ENCODE measurements around the gene EVPL. TPM values are rescaled to one million over a fixed set of nuclear protein-coding genes. Genes with fewer than 3 reads are reported as not detected.

The EVPL gene
- polyA plus RNA-seq, 3 donors: not detected

DNA sequence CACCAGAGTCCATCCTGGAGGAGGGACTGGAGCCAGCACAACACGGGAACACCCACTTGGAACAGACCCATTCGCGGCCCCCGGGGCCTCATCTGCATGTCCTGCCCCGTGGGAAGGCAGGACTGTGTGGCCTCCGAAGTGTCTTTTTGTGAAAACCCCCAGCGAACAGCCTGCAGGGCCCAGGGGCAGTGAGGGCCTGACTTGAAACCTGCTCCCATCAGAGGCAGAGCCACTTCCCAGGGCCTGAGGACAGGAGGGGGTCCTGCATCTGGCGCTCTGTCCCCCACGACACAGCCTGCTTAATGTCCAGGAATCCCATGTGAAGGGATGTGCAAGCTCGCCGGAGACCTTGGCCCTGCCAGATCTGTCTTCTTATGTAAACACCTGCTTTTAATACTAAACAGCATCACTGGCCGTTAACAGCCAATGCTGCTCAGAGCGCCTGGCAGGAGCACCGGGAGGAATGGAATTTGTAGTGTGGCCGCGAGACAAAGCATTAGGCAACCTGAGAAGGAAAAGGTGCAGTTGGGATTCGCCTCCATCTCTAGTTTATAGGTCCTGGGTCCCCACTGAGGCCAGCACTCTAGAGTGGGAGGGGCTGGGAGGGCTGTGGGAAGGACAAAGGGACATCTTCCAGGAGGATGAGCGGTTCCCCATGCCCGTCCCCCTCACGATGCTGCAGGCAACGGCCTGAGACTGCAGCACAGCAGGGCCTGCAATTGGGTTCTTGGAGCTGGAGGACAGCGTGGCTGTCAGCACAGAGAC lies 9.6 kb upstream of the EVPL start:
- no peaks in the 10 kb centered on the region for H3K4me1 Mint-ChIP-seq
- H3K27me3 ChIP-seq (ENCODE audit: control insufficient read depth in 2 of 2, insufficient read depth in 2 of 2, low read length in 2 of 2): no peaks in the 10 kb centered on the region
- no peak overlapping the region for H3K27ac ChIP-seq (ENCODE audit: low read depth in 1 of 2, low read length in 2 of 2)
- H3K9me3 ChIP-seq (replicated peaks in 1 of 2; ENCODE audit: control insufficient read depth in 1 of 2, insufficient read depth in 1 of 2, low read length in 2 of 2): no peaks in the 10 kb centered on the region
- no peak overlapping the region for H3K9ac ChIP-seq (ENCODE audit: insufficient read depth, low read length, poor library complexity, severe bottlenecking)
- H3K27ac Mint-ChIP-seq: peak overlapping the region in 1 of 7 donors; percentile 54
- 92% methylated on average over 22 of the region's 22 CpGs for WGBS (ENCODE audit: insufficient coverage)
- TF ChIP-seq, protein P1, sequence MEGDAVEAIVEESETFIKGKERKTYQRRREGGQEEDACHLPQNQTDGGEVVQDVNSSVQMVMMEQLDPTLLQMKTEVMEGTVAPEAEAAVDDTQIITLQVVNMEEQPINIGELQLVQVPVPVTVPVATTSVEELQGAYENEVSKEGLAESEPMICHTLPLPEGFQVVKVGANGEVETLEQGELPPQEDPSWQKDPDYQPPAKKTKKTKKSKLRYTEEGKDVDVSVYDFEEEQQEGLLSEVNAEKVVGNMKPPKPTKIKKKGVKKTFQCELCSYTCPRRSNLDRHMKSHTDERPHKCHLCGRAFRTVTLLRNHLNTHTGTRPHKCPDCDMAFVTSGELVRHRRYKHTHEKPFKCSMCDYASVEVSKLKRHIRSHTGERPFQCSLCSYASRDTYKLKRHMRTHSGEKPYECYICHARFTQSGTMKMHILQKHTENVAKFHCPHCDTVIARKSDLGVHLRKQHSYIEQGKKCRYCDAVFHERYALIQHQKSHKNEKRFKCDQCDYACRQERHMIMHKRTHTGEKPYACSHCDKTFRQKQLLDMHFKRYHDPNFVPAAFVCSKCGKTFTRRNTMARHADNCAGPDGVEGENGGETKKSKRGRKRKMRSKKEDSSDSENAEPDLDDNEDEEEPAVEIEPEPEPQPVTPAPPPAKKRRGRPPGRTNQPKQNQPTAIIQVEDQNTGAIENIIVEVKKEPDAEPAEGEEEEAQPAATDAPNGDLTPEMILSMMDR (IDR thresholded peaks at IDR 0.05): no peak
- no peak overlapping the region for H2AFZ ChIP-seq (ENCODE audit: insufficient read depth, low read depth, low read length, poor library complexity, severe bottlenecking)
- H3K4me2 ChIP-seq (replicated peaks; ENCODE audit: extremely low read depth, low read length, poor library complexity, severe bottlenecking): no peak overlapping the region
- H3K36me3 Mint-ChIP-seq: peaks cover 40 to 46% of the 10 kb centered on the region in 2 donors
- no peaks in the 10 kb centered on the region for H4K20me1 ChIP-seq (ENCODE audit: insufficient read depth, low read length)
- no peaks in the 10 kb centered on the region for H3K9me3 Mint-ChIP-seq
- peaks cover 35 to 41% of the 10 kb centered on the region in 2 donors for H3K36me3 ChIP-seq (replicated peaks in 1 of 2; ENCODE audit: control insufficient read depth in 1 of 2, insufficient read depth in 2 of 2, low read length in 2 of 2)
- peaks cover 0 to 4% (median 2%) of the 10 kb centered on the region in 3 donors for H3K27me3 Mint-ChIP-seq (ENCODE audit: low read depth in 3 of 3)
- no peak for DNase-seq
- intact Hi-C loops (cut with micrococcal nuclease): no loop called here
- H3K79me2 ChIP-seq (ENCODE audit: insufficient read depth, low read length): no peaks in the 10 kb centered on the region
- H3K4me3 Mint-ChIP-seq: no peak overlapping the region
- H3K4me1 ChIP-seq (ENCODE audit: control insufficient read depth in 1 of 2, insufficient read depth in 2 of 2, low read length in 2 of 2): no peaks in the 10 kb centered on the region
- no peak overlapping the region for H3K4me3 ChIP-seq (replicated peaks in 1 of 3; ENCODE audit: low read depth in 2 of 3, low read length in 3 of 3)

DNA sequence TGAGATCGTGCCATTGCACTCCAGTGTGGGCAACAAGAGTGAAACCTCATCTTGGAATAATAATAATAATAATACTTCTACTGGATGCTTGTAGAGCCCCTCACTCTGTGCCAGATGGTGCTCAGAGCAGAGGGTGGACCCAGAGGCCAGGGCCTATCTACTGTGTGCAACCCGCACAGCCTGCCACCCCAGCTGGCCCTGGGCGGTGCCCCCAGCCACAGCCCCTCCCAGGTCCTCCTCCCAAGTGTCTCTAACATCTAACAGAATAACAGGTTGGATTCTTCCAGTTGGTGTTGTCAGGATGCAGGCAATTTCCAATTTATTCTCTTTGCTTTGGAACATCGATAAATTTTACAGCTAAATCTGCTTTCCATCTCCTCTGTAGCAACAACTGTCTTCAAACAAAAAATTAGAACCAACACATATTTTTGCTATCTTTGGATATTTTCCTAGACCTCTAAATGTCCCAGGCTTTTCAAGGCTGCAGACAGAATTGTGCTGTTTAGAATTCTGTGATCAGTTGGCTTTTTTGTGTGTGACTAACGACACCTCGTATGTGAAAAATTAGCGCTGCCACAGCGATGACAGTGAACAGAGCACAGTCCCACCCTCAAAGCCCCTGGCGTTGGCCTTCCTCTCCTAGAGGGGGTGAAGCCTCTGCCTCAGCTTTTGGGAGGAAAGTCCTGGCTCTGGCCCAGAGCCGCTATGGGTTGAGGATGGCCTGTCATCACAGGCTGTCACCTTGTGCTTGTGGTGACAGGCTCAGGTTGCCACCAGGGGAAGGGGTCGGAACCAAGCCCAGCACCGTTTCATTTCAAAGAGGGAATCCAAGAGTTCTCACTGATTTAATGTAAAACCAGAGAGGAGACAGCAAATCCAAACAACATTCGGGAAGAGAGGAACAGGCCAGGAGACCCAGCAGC lies 7.6 kb upstream of the EVPL start:
- peaks cover 16 to 21% of the 10 kb centered on the region in 2 donors for H3K36me3 ChIP-seq (replicated peaks in 1 of 2; ENCODE audit: control insufficient read depth in 1 of 2, insufficient read depth in 2 of 2, low read length in 2 of 2)
- H3K79me2 ChIP-seq (ENCODE audit: insufficient read depth, low read length): no peaks in the 10 kb centered on the region
- WGBS (ENCODE audit: insufficient coverage): 94% methylated on average over 10 of the region's 13 CpGs
- Mint-ChIP-seq H3K27ac (no peak overlapping the region), H3K27me3 (ENCODE audit: low read depth in 3 of 3) (peaks cover 4 to 6% (median 5%) of the 10 kb centered on the region in 3 donors), H3K4me1 (peaks cover 4% of the 10 kb centered on the region), H3K9me3 (no peaks in the 10 kb centered on the region), H3K4me3 (no peak overlapping the region), H3K36me3 (peaks cover 21 to 26% of the 10 kb centered on the region in 2 donors)
- H3K4me3 ChIP-seq (replicated peaks in 1 of 3; ENCODE audit: low read depth in 2 of 3, low read length in 3 of 3): no peak overlapping the region
- H3K27ac ChIP-seq (ENCODE audit: low read depth in 1 of 2, low read length in 2 of 2): no peak overlapping the region
- intact Hi-C loops (cut with micrococcal nuclease): no loop called here
- H3K9ac ChIP-seq (ENCODE audit: insufficient read depth, low read length, poor library complexity, severe bottlenecking): no peak overlapping the region
- no peaks in the 10 kb centered on the region for H4K20me1 ChIP-seq (ENCODE audit: insufficient read depth, low read length)
- no peak overlapping the region for H3K4me2 ChIP-seq (replicated peaks; ENCODE audit: extremely low read depth, low read length, poor library complexity, severe bottlenecking)
- no peaks in the 10 kb centered on the region for H3K27me3 ChIP-seq (ENCODE audit: control insufficient read depth in 2 of 2, insufficient read depth in 2 of 2, low read length in 2 of 2)
- H3K9me3 ChIP-seq (replicated peaks in 1 of 2; ENCODE audit: control insufficient read depth in 1 of 2, insufficient read depth in 1 of 2, low read length in 2 of 2): no peaks in the 10 kb centered on the region
- H3K4me1 ChIP-seq (ENCODE audit: control insufficient read depth in 1 of 2, insufficient read depth in 2 of 2, low read length in 2 of 2): peaks cover 2 to 4% of the 10 kb centered on the region in 2 donors
- no peak for DNase-seq
- TF ChIP-seq, protein P1 (IDR thresholded peaks at IDR 0.05): no peak
- H2AFZ ChIP-seq (ENCODE audit: insufficient read depth, low read depth, low read length, poor library complexity, severe bottlenecking): no peak overlapping the region

Data from CD14-positive monocyte (primary cell).